Kidney epithelial cell (primary cell): ENCODE data around the gene CCNQ. TPM values are rescaled to one million over a fixed set of nuclear protein-coding genes. Genes with fewer than 3 reads are reported as not detected.

ENCODE experiments used
- DNase-seq: peaks from one replicate; pipeline ENCODE4 v3.0.0-alpha.2; 2010; ENCODE audit warnings: low read depth
- H3K27me3 ChIP-seq: 2 replicates; pipeline ENCODE4 v1.6.0; 2011; ENCODE audit warnings: low read length; ENCODE audit not compliant: control insufficient read depth, insufficient read depth
- H3K36me3 ChIP-seq: 2 replicates; pipeline ENCODE4 v1.5.1; 2011; ENCODE audit warnings: low read length; ENCODE audit not compliant: control insufficient read depth, insufficient read depth
- H3K4me3 ChIP-seq: 2 replicates; pipeline ENCODE4 v1.5.1; 2011; ENCODE audit warnings: low read depth, mild to moderate bottlenecking, control low read depth, low read length
- total RNA-seq: library from RNA; depleted of rRNA; stranded (reverse); fragments of >200 nt; gene quantifications from 2 replicates; pipeline ENCODE4 v1.2.3, GENCODE V29; 2015
- TF ChIP-seq, protein P1 (sequence below): IDR thresholded peaks from 2 replicates; pipeline ENCODE4 v1.5.1; 2011; ENCODE audit warnings: mild to moderate bottlenecking, moderate library complexity, low read length, control low read depth, inconsistent platforms; ENCODE audit not compliant: insufficient read depth, poor library complexity, severe bottlenecking

The CCNQ gene
- total RNA-seq, 1 donor from 2014 or later, result 29.3 TPM

- Histone ChIP-seq H3K27me3 (no peaks in the 10 kb centered on the region), H3K36me3 (no peaks in the 10 kb centered on the region), H3K4me3 (no peak overlapping the region)
- no peak for DNase-seq
- TF ChIP-seq, protein P1, sequence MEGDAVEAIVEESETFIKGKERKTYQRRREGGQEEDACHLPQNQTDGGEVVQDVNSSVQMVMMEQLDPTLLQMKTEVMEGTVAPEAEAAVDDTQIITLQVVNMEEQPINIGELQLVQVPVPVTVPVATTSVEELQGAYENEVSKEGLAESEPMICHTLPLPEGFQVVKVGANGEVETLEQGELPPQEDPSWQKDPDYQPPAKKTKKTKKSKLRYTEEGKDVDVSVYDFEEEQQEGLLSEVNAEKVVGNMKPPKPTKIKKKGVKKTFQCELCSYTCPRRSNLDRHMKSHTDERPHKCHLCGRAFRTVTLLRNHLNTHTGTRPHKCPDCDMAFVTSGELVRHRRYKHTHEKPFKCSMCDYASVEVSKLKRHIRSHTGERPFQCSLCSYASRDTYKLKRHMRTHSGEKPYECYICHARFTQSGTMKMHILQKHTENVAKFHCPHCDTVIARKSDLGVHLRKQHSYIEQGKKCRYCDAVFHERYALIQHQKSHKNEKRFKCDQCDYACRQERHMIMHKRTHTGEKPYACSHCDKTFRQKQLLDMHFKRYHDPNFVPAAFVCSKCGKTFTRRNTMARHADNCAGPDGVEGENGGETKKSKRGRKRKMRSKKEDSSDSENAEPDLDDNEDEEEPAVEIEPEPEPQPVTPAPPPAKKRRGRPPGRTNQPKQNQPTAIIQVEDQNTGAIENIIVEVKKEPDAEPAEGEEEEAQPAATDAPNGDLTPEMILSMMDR, result no peak
These were observed 20.6 kb downstream of the CCNQ start for GRCh38 chrX:153578200-153578835.

GRCh38 chrX:153576961-153577360 lies 22.0 kb downstream of the CCNQ start:
- no peaks in the 10 kb centered on the region for H3K36me3 ChIP-seq
- no peak overlapping the region for H3K4me3 ChIP-seq
- TF ChIP-seq, protein P1, result no peak
- no peak for DNase-seq
- no peaks in the 10 kb centered on the region for H3K27me3 ChIP-seq

- H3K4me3 ChIP-seq, result no peak overlapping the region
- H3K36me3 ChIP-seq, result no peaks in the 10 kb centered on the region
- TF ChIP-seq, protein P1, result no peak
- no peak for DNase-seq
- H3K27me3 ChIP-seq, result no peaks in the 10 kb centered on the region
These were observed 22.6 kb downstream of the CCNQ start for GRCh38 chrX:153576239-153576870.

DNA sequence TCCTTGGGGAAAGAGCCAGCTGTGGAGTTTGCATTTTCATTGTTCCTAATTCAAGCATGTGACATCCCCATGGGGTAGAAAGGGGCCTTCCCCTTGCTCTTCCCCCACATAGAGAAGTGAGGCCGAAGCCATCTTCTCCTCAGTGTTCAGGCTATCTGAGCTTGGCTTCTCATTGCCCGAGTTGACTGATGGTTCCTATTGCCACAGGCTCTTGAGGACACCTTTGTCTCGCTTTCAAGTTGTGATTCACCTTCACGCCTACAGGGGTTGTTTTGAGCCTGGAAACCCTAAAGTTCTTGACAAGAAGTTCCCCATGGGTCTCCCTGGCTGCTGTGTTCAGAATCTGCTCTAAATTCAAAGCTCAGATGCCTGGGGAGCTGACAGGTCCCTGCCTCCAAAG lies 25.0 kb downstream of the CCNQ start:
- TF ChIP-seq, protein P1, result no peak
- no peak for DNase-seq
- no peak overlapping the region for H3K4me3 ChIP-seq
- H3K27me3 ChIP-seq, result no peaks in the 10 kb centered on the region
- no peaks in the 10 kb centered on the region for H3K36me3 ChIP-seq

GRCh38 chrX:153572601-153573000 lies 26.3 kb downstream of the CCNQ start:
- H3K4me3 ChIP-seq, result no peak overlapping the region
- H3K27me3 ChIP-seq, result no peaks in the 10 kb centered on the region
- no peak for DNase-seq
- TF ChIP-seq, protein P1, result no peak
- H3K36me3 ChIP-seq, result no peaks in the 10 kb centered on the region

GRCh38 chrX:153571534-153571908 lies 27.4 kb downstream of the CCNQ start:
- Histone ChIP-seq H3K36me3 (no peaks in the 10 kb centered on the region), H3K27me3 (no peaks in the 10 kb centered on the region), H3K4me3 (no peak overlapping the region)
- no peak for DNase-seq
- TF ChIP-seq, protein P1, result no peak
